Breast epithelium (tissue), 3 donors: Measurements from ENCODE around the gene TMPRSS11D.

ENCODE experiments used
- CTCF ChIP-seq, 3 donors: fragments of 450-650 bp; IDR thresholded peaks; one replicate each; pipeline ENCODE4 v1.5.1; 2016 to 2017; ENCODE audit warnings: antibody characterized with exemption in 3 of 3, mild to moderate bottlenecking in 3 of 3, moderate library complexity in 3 of 3
- POLR2A ChIP-seq: fragments of 450-650 bp; IDR thresholded peaks from one replicate; pipeline ENCODE4 v1.6.1; 2016; ENCODE audit warnings: antibody characterized with exemption, mild to moderate bottlenecking, moderate library complexity
- POLR2AphosphoS5 ChIP-seq, 3 donors: sonication (generic); formaldehyde crosslinking; IDR thresholded peaks; one replicate each; pipeline ENCODE4 v1.6.1; 2017; ENCODE audit warnings: antibody characterized with exemption in 3 of 3

- TF ChIP-seq POLR2A (no peak), POLR2AphosphoS5 (IDR thresholded peaks at IDR 0.05) (no peak), CTCF (IDR thresholded peaks at IDR 0.05) (no peak)
These were observed 14.1 kb downstream of the TMPRSS11D start for GRCh38 chr4:67869580-67870190.
